HUES64 (cell line): ENCODE data around the gene ARHGAP15. TPM values are rescaled to one million over a fixed set of nuclear protein-coding genes. Genes with fewer than 3 reads are reported as not detected.
"Not testable (repeated sequence)": the region's sequence is repeated elsewhere in the genome, so short reads cannot be mapped to it uniquely, and the experiment has no call there.

ENCODE experiments used
- H3K27ac ChIP-seq: 2 replicates; pipeline ENCODE4 v1.7.0; 2013; ENCODE audit warnings: low read depth, low read length, inconsistent platforms
- H3K27me3 ChIP-seq: 2 replicates; pipeline ENCODE4 v1.6.1; 2013; ENCODE audit warnings: mild to moderate bottlenecking, low read length; ENCODE audit not compliant: insufficient read depth
- H3K36me3 ChIP-seq: 2 replicates; pipeline ENCODE4 v1.6.1; 2013; ENCODE audit warnings: mild to moderate bottlenecking, low read length; ENCODE audit not compliant: insufficient read depth
- H3K4me1 ChIP-seq: 2 replicates; pipeline ENCODE4 v1.6.1; 2013; ENCODE audit warnings: mild to moderate bottlenecking, low read length, moderate library complexity; ENCODE audit not compliant: insufficient read depth
- H3K4me3 ChIP-seq: 2 replicates; pipeline ENCODE4 v1.5.1; 2013; ENCODE audit warnings: mild to moderate bottlenecking, low read length, moderate library complexity
- H3K9ac ChIP-seq: 2 replicates; pipeline ENCODE4 v1.6.1; 2013; ENCODE audit warnings: mild to moderate bottlenecking, low read depth, low read length
- H3K9me3 ChIP-seq: 2 replicates; pipeline ENCODE4 v1.6.1; 2013; ENCODE audit warnings: low read depth, low read length; ENCODE audit not compliant: insufficient read depth
- WGBS: fragments of 150-250, 120-280 bp; methylation state at CpG from one replicate; pipeline ENCODE4 v1.1.7; 2013; ENCODE audit warnings: missing lambda C conversion rate; 5-methylcytosine and 5-hydroxymethylcytosine counted together
- polyA plus RNA-seq, 2 experiments: library from polyadenylated mRNA; stranded (reverse); fragments of 50-300 nt; gene quantifications; one replicate each; pipeline ENCODE4 v1.2.3, GENCODE V29; 2013

ARHGAP15 gene
- 0.20 TPM for polyA plus RNA-seq (2013, experiment 1 of 2)
- polyA plus RNA-seq (2013, experiment 2 of 2), result 1.3 TPM

DNA sequence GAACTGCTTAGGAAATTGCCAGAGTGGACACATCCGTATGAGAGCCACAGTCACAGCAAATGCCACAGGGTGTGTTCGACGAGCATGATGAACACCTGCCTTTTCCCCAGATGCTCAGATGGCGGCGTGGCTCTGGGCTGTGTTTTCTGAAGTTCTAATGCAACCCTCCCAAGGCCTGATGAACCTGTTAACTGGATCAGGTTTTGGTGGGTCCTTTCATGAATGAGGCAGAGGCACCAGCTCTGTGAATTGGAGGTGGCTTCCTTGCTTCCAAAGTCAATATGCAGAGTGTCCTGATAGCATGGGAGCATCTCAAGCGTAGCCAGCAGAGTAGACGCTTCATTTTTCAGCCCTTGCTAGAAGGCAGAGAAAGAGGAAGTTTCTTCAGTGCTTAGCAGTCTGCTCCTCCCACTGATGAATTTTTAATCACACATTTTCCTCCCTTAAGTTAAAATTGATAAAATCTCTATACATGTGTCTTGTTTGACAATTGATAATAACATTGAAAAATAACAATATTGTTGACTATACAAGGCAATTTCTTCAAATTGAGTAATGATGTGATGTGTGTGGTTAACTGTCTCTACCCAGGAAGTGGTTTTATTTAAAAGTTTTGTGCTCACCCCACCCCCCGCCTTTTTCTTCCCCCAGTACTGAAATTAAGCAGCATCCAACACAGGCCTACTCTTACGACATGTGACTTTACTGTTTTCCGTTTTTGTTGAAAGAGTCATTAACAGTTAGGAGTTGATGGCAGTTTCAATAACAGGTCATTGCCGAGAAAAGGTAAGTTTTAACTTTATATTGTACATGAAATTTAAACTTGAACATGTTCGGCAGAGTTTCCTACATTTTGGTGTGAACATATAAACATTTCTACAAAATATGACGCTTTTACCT is at the start of gene ARHGAP15:
ARHGAP15 (plus strand) TSS at position 739 of the 900 bp plus-strand sequence.
- Histone ChIP-seq H3K27ac (no peak within 1 kb of the TSS), H3K4me3 (no peak within 1 kb of the TSS), H3K27me3 (no peaks in the 10 kb centered on the region), H3K36me3 (no peaks in the 10 kb centered on the region), H3K9me3 (no peaks in the 10 kb centered on the region), H3K4me1 (no peaks in the 10 kb centered on the region), H3K9ac (no peak within 1 kb of the TSS)
- WGBS, result 95% methylated on average over 10 of the region's 13 CpGs

DNA sequence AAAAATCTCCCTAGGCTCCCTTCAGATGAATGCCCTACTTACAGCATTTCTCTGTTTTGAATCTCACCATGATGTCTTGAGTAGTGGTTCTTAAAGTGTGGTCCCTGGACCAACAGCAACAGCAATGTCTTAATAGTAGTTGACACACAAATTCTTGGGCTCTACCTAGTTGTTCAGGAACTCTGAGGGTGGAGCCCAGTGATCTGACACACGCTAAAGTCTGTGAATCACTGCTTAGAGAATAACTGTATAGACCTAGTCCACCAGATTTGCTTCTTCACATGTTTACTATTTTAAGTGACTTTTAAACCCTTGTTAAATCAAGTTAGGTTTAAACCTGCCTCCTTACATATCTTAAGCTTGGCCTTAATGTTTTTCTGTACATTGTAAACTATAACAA is 47.6 kb upstream of the ARHGAP15 start:
- Histone ChIP-seq H3K9me3 (0 out of 2 replicates have a peak, but pooled peaks cover 3% of the 10 kb centered on the region), H3K36me3 (no peaks in the 10 kb centered on the region), H3K9ac (no peak overlapping the region), H3K27me3 (no peaks in the 10 kb centered on the region), H3K27ac (no peak overlapping the region), H3K4me3 (no peak overlapping the region), H3K4me1 (no peaks in the 10 kb centered on the region)
- 100% methylated on average over 1 of the region's 1 CpG for WGBS

DNA sequence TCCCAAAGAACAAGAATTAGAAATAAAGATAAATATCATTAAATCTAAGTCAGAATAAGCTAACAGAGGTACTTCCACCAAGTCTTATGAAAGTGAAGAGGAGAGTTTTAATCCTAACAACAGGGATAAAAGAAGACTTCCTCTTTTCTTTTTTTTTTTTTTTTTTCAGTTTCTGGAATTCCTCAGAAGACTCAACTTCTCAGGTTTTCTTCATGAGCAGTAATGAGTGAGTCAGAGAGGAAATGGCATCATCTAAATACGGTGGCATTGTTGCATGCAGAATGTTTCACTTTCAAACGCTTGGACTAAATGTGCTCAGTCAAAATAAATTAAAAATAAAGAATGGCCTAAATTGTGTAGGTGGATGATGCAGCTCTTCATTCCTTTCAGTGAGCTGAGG is 45.6 kb upstream of the ARHGAP15 start:
- 85% methylated on average over 2 of the region's 2 CpGs for WGBS
- Histone ChIP-seq H3K4me1 (no peaks in the 10 kb centered on the region), H3K9ac (no peak overlapping the region), H3K27me3 (no peaks in the 10 kb centered on the region), H3K27ac (no peak overlapping the region), H3K9me3 (no peaks in the 10 kb centered on the region), H3K36me3 (no peaks in the 10 kb centered on the region), H3K4me3 (no peak overlapping the region)

DNA sequence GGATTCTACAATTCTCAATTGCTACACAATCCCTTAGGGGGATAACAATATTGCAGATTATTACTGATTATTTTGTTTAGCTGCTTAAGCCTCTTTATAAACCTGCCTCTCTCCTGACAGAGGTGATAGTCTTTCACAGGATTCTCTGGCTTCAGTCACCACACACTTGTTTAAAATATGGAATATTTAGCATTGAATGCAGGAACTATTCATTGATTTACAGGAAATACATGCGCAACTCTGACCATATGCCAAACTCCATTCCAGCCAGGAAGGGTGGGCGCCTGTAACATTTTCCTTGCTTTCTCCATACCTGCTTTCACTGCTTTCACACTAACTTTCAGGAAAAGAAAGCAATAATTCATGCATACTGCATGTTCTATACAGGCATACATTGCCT is 44.8 kb upstream of the ARHGAP15 start:
- no peak overlapping the region for H3K4me3 ChIP-seq

DNA sequence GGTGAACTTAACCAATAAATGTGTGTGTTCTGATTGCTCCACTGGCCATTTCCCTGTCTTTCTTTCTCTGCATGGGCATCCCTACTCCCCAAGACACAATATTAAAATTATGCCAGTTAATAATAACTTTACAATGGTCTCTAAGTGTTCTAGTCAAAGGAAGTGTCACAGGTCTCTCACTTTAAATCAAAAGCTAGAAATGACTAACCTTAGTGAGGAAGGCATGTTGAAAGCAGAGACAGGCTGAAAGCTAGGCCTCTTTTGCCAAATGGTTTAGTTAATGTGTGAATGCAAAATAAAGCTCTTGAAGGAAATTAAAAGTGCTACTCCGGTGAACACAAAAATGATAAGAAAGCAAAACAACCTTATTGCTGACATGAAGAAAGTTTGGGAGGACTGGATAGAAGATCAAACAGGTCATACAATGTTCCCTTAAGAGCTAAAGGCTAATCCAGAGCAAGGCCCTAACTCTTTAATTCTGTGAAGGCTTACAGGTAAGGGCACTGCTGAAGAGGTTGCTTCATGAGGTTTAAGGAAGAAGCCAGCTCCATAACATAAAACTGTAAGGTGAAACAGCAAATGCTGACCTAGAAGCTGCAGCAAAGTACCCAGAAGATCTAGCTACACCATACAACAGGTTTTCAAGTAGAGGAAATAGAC is 44.0 kb upstream of the ARHGAP15 start:
- Histone ChIP-seq H3K9me3 (no peaks in the 10 kb centered on the region), H3K4me3 (no peak overlapping the region), H3K36me3 (no peaks in the 10 kb centered on the region), H3K27ac (no peak overlapping the region), H3K9ac (no peak overlapping the region), H3K27me3 (no peaks in the 10 kb centered on the region), H3K4me1 (no peaks in the 10 kb centered on the region)
- WGBS, result 100% methylated on average over 1 of the region's 1 CpG

More for the DNA sequence above, 44.8 kb upstream of the ARHGAP15 start:
- H3K27me3 ChIP-seq, result no peaks in the 10 kb centered on the region
- H3K27ac ChIP-seq, result no peak overlapping the region
- no peaks in the 10 kb centered on the region for H3K9me3 ChIP-seq
- H3K4me1 ChIP-seq, result no peaks in the 10 kb centered on the region
- H3K36me3 ChIP-seq, result no peaks in the 10 kb centered on the region
- WGBS, result 96% methylated on average over 2 of the region's 2 CpGs
- no peak overlapping the region for H3K9ac ChIP-seq

DNA sequence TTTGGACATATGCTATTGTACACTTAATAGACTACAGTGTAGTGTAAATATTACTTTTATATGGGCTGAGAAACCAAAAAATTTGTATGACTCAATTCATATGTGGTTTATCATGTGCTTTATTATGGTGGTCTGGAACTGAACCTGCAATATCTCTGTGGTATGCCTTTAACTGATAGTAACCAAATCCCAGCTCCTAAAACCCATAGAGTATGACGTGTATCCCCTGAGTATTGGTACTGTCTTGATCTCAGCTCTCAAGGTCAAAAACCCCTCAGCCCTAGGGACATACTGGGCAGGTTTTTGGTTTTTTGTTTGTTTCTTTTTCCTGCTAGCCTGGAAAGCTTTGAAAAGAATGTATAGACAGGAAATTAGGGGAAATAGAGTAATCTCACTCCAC is 42.2 kb upstream of the ARHGAP15 start:
- Histone ChIP-seq H3K27me3 (no peaks in the 10 kb centered on the region), H3K4me1 (no peaks in the 10 kb centered on the region), H3K9me3 (no peaks in the 10 kb centered on the region), H3K27ac (no peak overlapping the region), H3K36me3 (no peaks in the 10 kb centered on the region), H3K4me3 (no peak overlapping the region), H3K9ac (no peak overlapping the region)
- WGBS, result 75% methylated on average over 1 of the region's 1 CpG

DNA sequence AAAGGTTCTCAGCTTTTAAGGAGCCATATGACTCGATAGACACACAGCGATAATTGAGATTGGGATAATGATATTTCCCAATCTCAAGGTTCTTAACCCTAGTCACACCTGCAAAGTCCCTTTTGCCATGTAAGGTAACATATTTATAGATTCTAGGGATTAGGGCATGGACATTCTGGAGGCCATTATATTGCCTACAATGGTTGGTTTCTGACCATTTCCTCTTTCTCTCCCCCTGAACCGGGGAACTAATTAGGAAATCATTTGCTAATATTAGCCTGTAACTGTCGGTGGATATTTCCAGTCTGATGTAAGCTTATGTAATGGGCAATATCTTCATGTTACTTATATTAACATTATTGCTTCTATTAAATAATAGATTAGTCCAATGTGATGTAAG is 40.8 kb upstream of the ARHGAP15 start:
- no CpG with 5 or more reads among the region's 4 CpGs for WGBS
- Histone ChIP-seq H3K27me3 (no peaks in the 10 kb centered on the region), H3K27ac (no peak overlapping the region), H3K4me1 (no peaks in the 10 kb centered on the region), H3K9ac (no peak overlapping the region), H3K9me3 (no peaks in the 10 kb centered on the region), H3K36me3 (no peaks in the 10 kb centered on the region), H3K4me3 (no peak overlapping the region)

DNA sequence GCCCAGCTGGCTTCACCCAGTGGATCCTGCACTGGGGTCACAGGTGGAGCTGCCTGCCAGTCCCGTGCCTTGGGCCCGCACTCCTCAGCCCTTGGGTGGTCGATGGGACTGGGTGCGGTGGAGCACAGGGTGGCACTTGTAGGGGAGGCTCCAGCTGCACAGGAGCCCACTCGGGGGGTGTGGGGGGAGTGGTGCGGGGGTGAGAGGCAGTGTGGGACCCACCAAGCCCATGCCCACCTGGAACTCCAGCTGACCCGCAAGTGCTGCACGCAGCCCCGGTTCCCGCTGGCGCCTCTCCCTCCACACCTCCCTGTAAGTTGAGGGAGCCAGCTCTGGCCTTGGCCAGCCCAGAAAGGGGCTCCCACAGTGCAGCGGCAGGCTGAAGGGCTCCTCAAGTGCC is 39.7 kb upstream of the ARHGAP15 start:
- H3K9me3 ChIP-seq, H3K4me1 ChIP-seq, H3K9ac ChIP-seq, H3K36me3 ChIP-seq, H3K27ac ChIP-seq, H3K4me3 ChIP-seq, H3K27me3 ChIP-seq: not testable (repeated sequence)
- 97% methylated on average over 12 of the region's 12 CpGs for WGBS

DNA sequence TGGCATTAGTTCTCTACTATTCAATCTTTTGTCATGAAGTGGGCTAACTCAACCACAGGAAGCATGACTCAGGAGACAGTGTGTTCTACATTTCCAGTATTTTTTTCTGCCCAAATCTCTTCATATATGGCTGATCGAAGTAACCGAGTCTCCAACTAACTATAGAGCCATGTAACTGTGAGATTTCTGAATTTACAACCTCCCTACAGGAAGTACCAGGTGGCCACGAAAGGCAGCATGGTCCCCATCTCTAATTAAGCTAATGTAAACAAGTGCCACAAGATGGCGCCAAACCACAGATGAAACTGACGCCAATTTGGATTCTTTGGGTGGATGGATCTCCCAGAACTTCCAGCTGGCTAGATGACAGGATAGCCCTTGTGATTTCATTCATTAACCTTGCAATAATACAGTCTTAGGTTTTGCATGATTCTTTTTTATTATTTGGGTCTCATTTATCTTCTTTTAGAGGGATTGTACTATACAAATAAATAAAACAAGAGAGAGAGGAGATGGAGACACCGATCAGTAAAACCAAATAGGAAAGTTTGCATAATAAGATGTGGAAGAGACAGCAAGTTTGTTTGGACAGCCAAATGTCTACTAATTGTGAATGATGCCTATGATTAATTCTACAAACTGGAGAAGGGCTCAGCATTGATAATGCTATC is 18.3 kb upstream of the ARHGAP15 start:
- no peak overlapping the region for H3K9ac ChIP-seq
- no peaks in the 10 kb centered on the region for H3K36me3 ChIP-seq
- H3K4me3 ChIP-seq, result no peak overlapping the region
- H3K4me1 ChIP-seq, result no peaks in the 10 kb centered on the region
- H3K27me3 ChIP-seq, result no peaks in the 10 kb centered on the region
- H3K9me3 ChIP-seq, result no peaks in the 10 kb centered on the region
- H3K27ac ChIP-seq, result no peak overlapping the region
- WGBS, result 36% methylated on average over 6 of the region's 6 CpGs

DNA sequence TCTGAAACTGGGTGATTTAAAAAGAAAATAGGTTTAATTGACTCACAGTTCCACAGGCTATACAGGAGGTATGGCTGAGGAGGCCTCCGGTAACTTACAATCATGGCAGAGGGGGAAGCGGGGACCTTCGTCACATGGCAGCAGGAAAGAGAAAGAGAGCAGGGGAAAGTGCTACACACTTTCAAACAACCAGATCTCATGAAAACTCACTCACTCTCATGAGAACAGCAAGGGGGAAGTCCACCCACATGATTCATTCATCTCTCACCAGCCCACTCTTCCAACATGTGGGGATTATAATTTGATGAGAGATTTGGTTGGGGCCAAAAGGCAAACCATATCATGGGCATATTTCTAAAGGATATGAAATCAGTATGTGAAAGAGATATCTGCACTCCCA is 12.0 kb upstream of the ARHGAP15 start:
- H3K4me1 ChIP-seq, result no peaks in the 10 kb centered on the region
- H3K4me3 ChIP-seq, result no peak overlapping the region
- 98% methylated on average over 3 of the region's 3 CpGs for WGBS
- no peaks in the 10 kb centered on the region for H3K36me3 ChIP-seq
- H3K27me3 ChIP-seq, result no peaks in the 10 kb centered on the region
- no peak overlapping the region for H3K27ac ChIP-seq
- no peaks in the 10 kb centered on the region for H3K9me3 ChIP-seq
- H3K9ac ChIP-seq, result no peak overlapping the region

DNA sequence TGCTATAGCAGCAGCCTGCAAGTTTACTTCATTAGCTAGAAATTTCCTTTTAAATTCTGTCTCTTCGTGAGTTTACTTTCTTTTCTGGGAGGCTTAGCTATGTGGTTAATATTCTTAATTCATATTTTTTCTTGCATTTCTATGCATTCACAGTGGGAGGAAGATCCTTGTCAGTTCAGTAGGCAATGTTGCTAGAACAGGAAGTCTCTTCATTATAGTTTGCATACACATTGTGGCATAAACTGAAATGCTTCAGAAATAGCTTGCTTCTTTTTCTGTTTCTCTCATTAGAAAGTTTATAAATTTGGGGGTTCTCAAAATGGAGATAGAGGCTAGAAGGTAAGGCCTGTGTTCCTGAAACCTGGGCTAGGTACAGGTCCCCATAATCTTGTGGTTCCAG is 8.1 kb upstream of the ARHGAP15 start:
- Histone ChIP-seq H3K27me3 (no peaks in the 10 kb centered on the region), H3K9me3 (no peaks in the 10 kb centered on the region), H3K36me3 (no peaks in the 10 kb centered on the region), H3K4me1 (no peaks in the 10 kb centered on the region), H3K27ac (no peak overlapping the region), H3K9ac (no peak overlapping the region), H3K4me3 (no peak overlapping the region)
- 86% methylated on average over 1 of the region's 1 CpG for WGBS
